ENCODE data around the gene CDC25B. TPM values are rescaled to one million over a fixed set of nuclear protein-coding genes. Genes with fewer than 3 reads are reported as not detected.

Gene CDC25B
- total RNA-seq, 1 donor from 2014 or later = 46.5 TPM

- Mint-ChIP-seq H3K9me3 (no peaks in the 10 kb centered on the region), H3K27me3 (ENCODE audit: low read depth) (no peaks in the 10 kb centered on the region), H3K4me3 (no peak overlapping the region), H3K4me1 (peaks cover 21% of the 10 kb centered on the region), H3K27ac (ENCODE audit: unreplicated experiment) (no peak overlapping the region), H3K36me3 (ENCODE audit: low read depth) (no peaks in the 10 kb centered on the region)
- no peak for DNase-seq (ENCODE audit: low read depth, low spot score)
- no peak for TF ChIP-seq CTCF (conservative IDR thresholded peaks at IDR 0.05)
Observed at GRCh38 chr20:3812975-3813847, 17.1 kb downstream of the CDC25B start.

- no peak for DNase-seq (ENCODE audit: low read depth, low spot score)
- H3K9me3 Mint-ChIP-seq = no peaks in the 10 kb centered on the region
- peaks cover 21% of the 10 kb centered on the region for H3K4me1 Mint-ChIP-seq
- H3K4me3 Mint-ChIP-seq = no peak overlapping the region
- no peaks in the 10 kb centered on the region for H3K27me3 Mint-ChIP-seq (ENCODE audit: low read depth)
- H3K27ac Mint-ChIP-seq (ENCODE audit: unreplicated experiment) = no peak overlapping the region
- TF ChIP-seq CTCF (conservative IDR thresholded peaks at IDR 0.05) = no peak
- no peaks in the 10 kb centered on the region for H3K36me3 Mint-ChIP-seq (ENCODE audit: low read depth)
Observed at GRCh38 chr20:3813848-3814581, 17.9 kb downstream of the CDC25B start.

- DNase-seq (ENCODE audit: low read depth, low spot score) = no peak
- Mint-ChIP-seq H3K4me3 (no peak overlapping the region), H3K4me1 (peaks cover 25% of the 10 kb centered on the region), H3K27ac (ENCODE audit: unreplicated experiment) (no peak overlapping the region), H3K36me3 (ENCODE audit: low read depth) (no peaks in the 10 kb centered on the region), H3K27me3 (ENCODE audit: low read depth) (no peaks in the 10 kb centered on the region), H3K9me3 (no peaks in the 10 kb centered on the region)
- no peak for TF ChIP-seq CTCF (conservative IDR thresholded peaks at IDR 0.05)
Observed at GRCh38 chr20:3814928-3815495, 18.9 kb downstream of the CDC25B start.

- TF ChIP-seq CTCF (conservative IDR thresholded peaks at IDR 0.05) = no peak
- Mint-ChIP-seq H3K4me3 (no peak overlapping the region), H3K27me3 (ENCODE audit: low read depth) (no peaks in the 10 kb centered on the region), H3K9me3 (no peaks in the 10 kb centered on the region), H3K27ac (ENCODE audit: unreplicated experiment) (no peak overlapping the region), H3K4me1 (peaks cover 28% of the 10 kb centered on the region), H3K36me3 (ENCODE audit: low read depth) (no peaks in the 10 kb centered on the region)
- no peak for DNase-seq (ENCODE audit: low read depth, low spot score)
Observed at GRCh38 chr20:3815703-3816315, 19.7 kb downstream of the CDC25B start.
